ENCODE results near the gene FMN1. TPM values are rescaled to one million over a fixed set of nuclear protein-coding genes. Genes with fewer than 3 reads are reported as not detected.

The FMN1 gene
- total RNA-seq, 4 donors from 2014 or later: 12.6 to 52.2 (median 20.1) TPM

GRCh38 chr15:33096134-33096533, 98.4 kb downstream of the FMN1 start:
- TF ChIP-seq POLR2A (IDR thresholded peaks at IDR 0.05) (no peak), CTCF (IDR thresholded peaks at IDR 0.05) (no peak)
- no peak for DNase-seq (ENCODE audit: low spot score in 2 of 2)
- 91 to 94% methylated on average over 3 of the region's 3 CpGs for WGBS, 2 donors
- intact Hi-C loops (cut with DNase I; ENCODE audit: low total_unique reads): no loop called here
- no peak overlapping the region for H3K4me3 ChIP-seq (ENCODE audit: low read depth, poor library complexity, severe bottlenecking)

- 94 to 95% methylated on average over 2 of the region's 2 CpGs for WGBS, 2 donors
- intact Hi-C loops (cut with DNase I; ENCODE audit: low total_unique reads): no loop called here
- TF ChIP-seq POLR2A (IDR thresholded peaks at IDR 0.05) (no peak), CTCF (IDR thresholded peaks at IDR 0.05) (no peak)
- DNase-seq (ENCODE audit: low spot score in 2 of 2): no peak
- no peak overlapping the region for H3K4me3 ChIP-seq (ENCODE audit: low read depth, poor library complexity, severe bottlenecking)
These were observed 98.9 kb downstream of the FMN1 start for GRCh38 chr15:33095641-33096040.

GRCh38 chr15:33094336-33094735, 100.2 kb downstream of the FMN1 start:
- WGBS, 2 donors: 18 to 26% methylated on average over 2 of the region's 2 CpGs
- DNase-seq (ENCODE audit: low spot score in 2 of 2): no peak
- intact Hi-C loops (cut with DNase I; ENCODE audit: low total_unique reads): no loop called here
- H3K4me3 ChIP-seq (ENCODE audit: low read depth, poor library complexity, severe bottlenecking): no peak overlapping the region
- no peak for TF ChIP-seq POLR2A (IDR thresholded peaks at IDR 0.05)
- no peak for TF ChIP-seq CTCF (IDR thresholded peaks at IDR 0.05)

GRCh38 chr15:33093222-33093621, 101.3 kb downstream of the FMN1 start:
- H3K4me3 ChIP-seq (ENCODE audit: low read depth, poor library complexity, severe bottlenecking): no peak overlapping the region
- DNase-seq (ENCODE audit: low spot score in 2 of 2): no peak
- intact Hi-C loops (cut with DNase I; ENCODE audit: low total_unique reads): no loop called here
- WGBS, 2 donors: 63 to 69% methylated on average over 2 of the region's 2 CpGs
- TF ChIP-seq CTCF (IDR thresholded peaks at IDR 0.05): no peak

- intact Hi-C loops (cut with DNase I; ENCODE audit: low total_unique reads): no loop called here
- H3K4me3 ChIP-seq (ENCODE audit: low read depth, poor library complexity, severe bottlenecking): no peak overlapping the region
- DNase-seq (ENCODE audit: low spot score in 2 of 2): no peak
- WGBS, 2 donors: 65 to 70% methylated on average over 15 of the region's 15 CpGs
- no peak for TF ChIP-seq CTCF (IDR thresholded peaks at IDR 0.05)
- TF ChIP-seq POLR2A (IDR thresholded peaks at IDR 0.05): no peak
These were observed 102.4 kb downstream of the FMN1 start for GRCh38 chr15:33091983-33092693.
